NCI-H1048 (cell line): ENCODE data around the gene NAA80.
"Not testable (repeated sequence)": the region's sequence is repeated elsewhere in the genome, so short reads cannot be mapped to it uniquely, and the experiment has no call there.

ENCODE experiments used
- DNase-seq: peaks from one replicate; lab custom pipeline; 2025; lab: John Stamatoyannopoulos, UW

NAA80 gene

DNA sequence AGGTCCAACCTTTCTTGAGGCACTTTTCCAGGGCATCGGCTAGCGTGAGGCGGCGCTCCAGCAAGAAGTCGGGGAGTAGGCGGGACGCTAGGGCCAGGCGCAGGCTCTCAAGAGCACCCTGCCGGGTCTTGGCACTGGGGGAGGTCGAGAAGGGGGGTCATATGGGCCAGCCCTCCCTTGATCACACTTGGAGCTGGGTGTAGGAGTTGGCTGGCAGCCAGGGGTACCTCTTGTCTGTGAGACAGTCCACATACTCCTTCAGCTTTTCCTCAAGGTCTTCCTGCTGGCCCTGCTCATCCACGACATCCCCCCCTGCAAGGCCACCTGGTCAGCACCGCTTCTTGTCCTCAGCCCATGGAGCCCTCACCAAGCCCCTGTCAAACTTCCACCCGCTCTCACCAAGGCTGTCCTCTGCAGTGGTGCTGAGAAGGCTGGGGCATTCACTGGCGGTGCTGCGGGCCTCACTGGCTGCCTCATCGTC lies 9.0 kb downstream of the NAA80 start:
- DNase-seq: no peak

DNA sequence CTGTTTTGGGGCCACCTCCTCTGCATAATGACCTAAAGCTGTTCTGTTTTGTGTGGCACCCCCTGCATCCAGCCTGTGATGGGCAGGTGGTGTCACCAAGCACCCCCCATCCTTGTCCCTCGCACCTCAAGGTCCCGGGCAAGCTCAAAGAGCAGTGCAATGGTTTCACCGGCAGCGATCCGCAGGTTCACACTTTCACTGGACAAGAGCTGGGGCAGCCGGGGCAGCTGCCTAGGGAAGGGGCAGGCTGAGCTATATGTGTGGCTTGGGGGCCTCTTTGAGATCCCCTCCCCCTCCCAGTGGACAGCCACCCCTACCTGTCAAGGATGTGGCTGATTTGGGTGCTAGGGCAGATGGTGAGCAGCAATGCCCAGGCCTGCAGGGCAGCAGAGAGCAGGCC lies 10.1 kb downstream of the NAA80 start:
- no peak for DNase-seq

DNA sequence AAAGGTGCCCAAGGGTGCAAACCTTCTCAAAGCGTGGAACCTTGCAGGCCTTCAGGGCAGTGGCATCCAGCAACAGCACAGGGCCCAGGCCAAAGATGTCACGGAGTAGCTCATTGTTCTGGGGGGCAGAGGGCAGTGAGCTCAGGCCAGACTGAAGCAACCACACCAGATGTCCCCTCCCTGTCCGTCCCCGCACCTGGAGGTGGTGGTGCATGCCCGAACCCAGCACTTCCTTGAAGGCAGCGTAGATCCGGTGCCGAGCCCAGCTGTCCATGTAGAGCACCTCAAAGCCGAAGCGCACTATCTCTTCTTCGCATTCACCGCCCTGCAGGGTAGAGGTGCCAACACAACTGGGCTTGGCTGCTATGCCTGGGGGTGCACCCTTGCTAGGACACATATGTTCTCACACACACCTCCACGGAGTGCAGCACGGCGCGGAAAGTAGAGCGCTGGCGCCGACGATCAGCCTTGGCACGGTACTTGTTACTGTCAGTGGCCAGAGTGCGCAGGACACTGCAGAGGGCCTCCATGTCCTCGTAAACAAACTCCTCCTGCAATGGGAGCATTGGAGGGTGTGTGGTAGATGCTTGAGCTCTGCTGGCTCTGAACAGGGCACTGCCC lies 10.7 kb downstream of the NAA80 start:
- no peak for DNase-seq

DNA sequence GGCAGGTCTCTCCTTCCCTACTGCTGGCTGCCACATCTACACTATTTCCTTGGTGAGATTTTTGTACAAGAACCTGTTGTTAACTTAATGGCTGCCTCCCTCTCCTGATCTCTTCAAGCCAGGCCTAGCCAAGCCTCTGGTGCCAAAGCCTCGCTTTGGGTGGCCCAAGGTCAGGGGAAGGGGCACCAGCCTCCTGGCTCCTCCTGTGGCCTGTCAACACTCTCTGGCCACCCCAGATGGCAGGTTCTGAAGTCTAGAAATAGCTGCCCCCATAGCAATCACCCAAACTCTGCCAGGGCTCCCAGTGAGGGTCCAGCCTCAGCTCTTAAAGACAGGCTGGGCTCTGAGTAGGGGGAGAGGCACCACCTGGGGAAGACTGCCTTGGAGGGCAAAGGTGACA lies 11.9 kb downstream of the NAA80 start:
- DNase-seq: no peak

DNA sequence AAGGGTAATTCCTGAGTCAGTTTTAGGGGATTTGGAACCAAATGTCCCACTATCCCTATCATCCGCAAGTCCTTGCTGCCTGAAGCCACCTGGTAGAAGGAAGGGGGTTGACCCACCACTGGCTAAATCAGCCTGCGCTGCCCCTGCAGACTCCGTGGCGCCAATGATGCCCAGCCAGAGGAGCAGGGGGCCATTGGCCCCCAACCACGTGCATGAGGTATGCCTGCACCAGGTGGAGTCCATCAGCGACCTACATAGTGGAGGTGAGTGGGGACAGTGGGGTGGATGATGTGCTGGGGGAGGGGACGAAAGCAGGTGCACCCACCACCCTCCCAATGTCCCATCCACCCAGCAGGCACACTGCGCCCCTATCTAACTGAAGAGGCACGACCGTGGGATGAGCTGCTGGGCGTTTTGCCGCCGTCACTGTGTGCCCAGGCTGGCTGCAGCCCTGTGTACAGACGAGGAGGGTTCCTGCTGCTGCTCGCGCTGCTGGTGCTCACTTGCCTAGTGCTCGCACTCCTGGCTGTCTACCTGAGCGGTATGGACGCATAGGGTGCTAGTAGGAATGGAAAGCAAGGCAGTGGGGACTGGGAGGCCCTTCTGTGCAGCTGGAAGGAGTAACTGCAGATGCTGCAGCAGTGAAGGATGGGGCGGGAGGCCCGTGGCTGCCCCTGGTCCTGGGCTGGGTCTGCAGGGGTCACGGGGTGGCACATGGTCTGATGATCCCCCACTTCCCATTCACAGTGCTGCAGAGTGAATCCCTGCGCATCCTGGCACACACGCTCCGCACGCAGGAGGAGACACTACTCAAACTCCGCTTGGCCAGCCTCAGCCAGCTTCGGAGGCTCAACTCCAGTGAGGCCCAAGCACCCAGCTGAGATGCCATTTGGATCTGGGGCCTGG lies 12.6 kb downstream of the NAA80 start:
- DNase-seq: no peak

DNA sequence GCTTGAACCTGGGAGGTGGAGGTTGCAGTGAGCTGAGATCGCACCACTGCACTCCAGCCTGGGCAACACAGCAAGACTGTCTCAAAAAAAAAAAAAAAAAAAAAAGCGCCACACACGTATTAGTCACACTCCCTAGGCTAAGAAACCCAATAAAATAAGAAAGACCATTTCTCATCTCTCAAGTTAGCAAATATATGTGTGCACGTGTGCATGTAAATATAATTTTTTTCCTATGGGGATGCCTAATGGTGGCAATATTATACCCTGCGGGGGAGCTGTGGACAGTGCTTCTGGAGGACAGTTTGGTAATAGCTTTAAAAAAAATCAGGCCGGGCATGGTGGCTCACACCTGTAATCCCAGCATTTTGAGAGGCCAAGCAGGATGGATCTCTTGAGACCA lies 15.1 kb downstream of the NAA80 start:
- DNase-seq: not testable (repeated sequence)

DNA sequence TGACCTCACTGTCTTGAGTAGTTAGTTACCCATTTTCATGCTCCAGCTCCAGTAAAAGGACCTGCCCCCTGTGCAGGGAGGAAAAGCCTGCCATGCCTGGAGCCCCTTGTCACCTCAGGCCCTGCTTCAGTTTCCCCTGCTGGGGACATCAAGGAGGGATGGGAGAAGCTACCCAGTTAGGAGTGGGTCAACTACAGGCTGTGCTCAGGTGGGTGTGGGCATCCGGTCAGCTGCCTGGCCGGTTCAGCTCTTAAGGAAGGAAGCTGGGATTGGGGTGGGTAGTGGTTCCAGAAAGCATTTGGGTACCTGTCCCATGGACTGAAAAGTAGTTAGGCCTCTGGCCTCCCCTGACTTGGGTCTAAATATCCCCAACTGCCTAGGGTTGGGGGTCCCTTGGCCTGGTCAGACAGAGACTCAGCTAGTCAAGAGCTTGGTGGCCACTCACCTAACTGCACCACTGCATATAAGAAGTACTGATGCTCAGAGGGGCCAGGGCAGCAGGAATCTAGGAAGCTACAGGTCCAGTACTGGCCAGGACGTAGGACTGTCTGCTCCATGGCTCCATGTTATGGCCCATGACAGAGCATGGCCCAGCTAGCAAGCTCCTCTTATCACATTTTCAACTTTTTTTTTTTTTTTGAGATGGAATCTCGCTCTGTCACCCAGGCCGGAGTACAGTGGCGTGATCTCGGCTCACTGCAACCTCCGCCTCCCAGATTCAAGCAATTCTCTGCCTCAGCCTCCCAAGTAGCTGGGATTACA lies 19.8 kb downstream of the NAA80 start:
- no peak for DNase-seq

DNA sequence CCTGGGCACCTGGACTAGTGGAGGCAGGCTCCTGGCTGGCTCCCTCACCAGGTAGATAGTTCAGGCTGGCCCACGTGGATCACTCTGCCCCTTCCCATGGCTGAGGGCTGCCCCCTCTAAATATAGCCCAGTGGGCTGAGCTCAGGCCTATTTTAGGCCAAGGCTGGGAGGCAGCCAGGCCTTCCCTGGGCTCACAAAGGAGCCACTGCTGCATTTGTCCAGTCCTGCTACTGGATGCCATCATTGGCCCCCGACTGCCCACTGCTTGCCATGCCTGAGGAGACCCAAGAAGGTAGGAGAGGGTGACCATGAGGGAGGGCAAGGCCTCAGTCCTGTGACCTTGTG lies 20.4 kb downstream of the NAA80 start, which contains the start of gene LSMEM2:
Gene LSMEM2, plus strand, starts transcription at position 208 of the 345 bp plus-strand sequence. Its CDS starts 27 bp downstream, at position 235.
- DNase-seq: no peak

DNA sequence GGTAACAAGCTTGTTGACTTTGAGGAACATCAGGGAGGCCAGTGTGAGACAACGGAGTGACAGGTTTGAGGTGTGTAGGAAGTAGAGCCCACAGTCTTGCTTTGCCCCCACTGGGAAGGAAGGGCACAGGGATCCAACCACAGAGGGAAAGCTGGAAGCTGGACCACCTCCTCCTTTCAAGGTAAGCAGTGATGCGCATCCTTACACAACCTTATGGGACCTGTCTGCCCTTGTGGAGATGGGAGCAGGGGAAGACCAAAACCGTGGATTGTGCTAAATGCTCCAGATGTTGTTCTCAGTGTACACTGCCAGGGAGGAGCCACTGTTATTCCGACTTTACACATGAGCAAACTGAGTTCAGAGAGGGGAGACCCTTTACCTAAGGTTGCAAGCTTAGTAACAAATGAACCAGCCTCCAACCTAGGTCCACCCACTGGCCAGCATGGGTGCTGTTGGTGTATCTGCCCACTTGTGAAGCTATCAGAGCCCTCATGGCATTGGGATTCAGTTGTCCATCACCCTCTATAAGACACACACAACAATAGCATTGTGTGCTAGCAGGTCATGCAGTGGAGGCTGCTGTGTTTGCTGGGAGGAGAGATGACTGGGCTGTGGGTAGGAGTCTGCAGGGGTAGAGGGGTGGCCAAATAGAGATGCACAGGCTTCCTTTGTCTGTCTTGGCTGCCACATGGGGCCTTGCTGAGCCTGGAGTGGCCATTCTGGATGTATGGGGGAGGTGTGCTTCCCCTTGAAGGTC lies 20.9 kb downstream of the NAA80 start:
- no peak for DNase-seq

DNA sequence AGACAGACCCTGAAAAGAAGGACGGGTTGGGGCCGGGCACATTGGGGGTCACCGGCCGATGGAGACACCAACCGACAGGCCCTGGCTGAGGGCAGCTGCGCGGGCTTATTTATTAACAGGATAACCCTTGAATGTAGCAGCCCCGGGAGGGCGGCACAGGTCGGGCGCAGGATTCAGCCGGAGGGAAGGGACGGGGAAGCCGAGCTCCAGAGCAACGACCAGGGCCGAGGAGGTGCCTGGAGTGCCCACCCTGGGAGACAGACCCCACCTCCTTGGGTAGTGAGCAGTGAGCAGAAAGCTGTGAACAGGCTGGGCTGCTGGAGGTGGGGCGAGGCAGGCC lies 22.5 kb downstream of the NAA80 start:
- DNase-seq: no peak

DNA sequence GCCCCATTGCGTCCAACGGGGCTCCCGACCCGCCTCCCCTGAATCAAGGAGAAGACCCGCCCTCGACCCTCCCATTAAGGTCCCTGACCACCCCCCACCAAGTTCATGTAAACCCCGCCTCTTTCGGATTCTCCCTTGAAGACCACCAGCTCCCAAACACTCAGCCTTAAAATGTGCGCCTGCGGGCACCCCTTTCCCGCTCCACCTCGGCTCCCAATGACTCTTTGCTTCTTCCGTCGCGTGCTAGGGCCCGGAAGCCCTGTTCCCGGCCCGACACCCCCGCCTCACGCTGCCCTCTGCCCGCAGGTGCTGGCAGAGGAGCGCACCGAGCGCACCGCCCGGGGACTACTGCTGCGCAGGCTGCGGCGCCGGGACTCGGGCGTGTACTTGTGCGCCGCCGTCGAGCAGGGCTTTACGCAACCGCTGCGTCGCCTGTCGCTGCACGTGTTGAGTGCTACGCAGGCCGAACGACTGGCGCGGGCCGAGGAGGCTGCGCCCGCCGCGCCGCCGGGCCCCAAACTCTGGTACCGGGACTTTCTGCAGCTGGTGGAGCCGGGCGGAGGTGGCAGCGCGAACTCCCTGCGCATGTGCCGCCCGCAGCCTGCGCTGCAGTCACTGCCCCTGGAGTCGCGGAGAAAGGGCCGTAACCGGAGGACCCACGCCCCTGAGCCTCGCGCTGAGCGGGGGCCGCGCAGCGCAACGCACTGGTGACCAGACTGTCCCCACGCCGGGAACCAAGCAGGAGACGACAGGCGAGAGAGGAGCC lies 23.0 kb downstream of the NAA80 start:
- no peak for DNase-seq

DNA sequence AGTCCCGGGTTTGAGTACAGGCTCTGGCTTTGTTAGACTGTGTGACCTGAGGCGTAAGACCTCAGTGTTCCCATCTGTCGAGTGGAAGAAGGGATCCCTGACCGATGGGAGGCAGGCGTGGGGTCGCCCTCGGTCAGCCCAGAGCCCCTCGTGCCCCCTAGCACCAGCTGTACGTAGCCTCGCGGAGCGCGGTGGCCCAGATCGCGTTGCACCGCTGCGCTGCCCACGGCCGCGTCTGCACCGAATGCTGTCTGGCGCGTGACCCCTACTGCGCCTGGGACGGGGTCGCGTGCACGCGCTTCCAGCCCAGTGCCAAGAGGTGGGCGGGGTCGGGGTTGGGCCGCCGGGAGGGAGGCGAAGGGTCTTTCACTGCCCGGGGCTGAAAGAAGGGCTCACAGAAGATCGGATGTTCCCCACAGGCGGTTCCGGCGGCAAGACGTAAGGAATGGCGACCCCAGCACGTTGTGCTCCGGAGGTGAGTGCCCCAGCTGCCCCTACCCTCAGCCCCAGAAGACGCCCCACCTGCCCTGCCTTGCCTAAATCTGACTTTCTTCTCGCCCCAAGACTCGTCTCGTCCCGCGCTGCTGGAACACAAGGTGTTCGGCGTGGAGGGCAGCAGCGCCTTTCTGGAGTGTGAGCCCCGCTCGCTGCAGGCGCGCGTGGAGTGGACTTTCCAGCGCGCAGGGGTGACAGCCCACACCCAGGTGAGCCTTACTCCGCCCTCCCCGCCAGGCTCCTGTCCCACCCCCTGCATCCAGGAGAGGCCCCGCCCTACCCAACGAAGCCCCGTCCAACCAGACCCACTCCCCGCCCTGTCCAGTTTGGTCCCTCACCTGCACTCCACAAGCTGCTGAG lies 23.8 kb downstream of the NAA80 start:
- no peak for DNase-seq

DNA sequence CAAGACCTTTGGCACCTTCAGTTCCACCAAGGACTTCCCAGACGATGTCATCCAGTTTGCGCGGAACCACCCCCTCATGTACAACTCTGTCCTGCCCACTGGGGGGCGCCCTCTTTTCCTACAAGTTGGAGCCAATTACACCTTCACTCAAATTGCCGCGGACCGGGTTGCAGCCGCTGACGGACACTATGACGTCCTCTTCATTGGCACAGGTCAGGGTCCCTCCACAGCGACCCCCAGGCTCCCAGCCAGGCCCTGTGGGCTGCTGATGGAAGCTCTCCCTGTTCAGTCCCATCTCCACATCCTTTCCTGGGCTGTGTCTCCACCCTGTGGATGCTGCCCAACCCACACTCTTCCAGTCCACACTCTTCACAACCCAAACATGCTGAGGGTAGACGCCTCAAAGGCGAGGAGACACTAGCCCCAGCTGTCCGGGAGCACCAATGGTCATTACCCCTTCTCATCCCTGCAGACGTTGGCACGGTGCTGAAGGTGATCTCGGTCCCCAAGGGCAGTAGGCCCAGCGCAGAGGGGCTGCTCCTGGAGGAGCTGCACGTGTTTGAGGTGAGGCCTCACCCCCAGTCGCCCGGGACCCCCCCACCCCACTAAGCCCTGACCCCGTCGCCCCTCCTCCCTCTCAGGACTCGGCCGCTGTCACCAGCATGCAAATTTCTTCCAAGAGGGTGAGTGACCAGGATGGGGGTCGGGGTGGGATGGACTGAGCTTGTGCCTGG lies 24.7 kb downstream of the NAA80 start:
- peak; percentile 44 for DNase-seq

DNA sequence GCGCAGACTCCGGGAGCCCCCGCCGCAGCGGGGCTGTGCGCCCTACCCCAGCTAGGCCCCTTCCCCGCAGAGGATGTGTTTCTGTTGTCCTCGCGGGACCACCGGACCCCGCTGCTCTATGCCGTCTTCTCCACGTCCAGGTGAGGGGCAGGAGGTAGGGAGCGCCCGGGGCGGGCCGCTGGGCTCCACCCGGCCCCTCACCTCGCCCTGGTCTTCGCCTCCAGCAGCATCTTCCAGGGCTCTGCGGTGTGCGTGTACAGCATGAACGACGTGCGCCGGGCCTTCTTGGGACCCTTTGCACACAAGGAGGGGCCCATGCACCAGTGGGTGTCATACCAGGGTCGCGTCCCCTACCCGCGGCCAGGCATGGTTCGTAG lies 25.5 kb downstream of the NAA80 start:
- DNase-seq: no peak

DNA sequence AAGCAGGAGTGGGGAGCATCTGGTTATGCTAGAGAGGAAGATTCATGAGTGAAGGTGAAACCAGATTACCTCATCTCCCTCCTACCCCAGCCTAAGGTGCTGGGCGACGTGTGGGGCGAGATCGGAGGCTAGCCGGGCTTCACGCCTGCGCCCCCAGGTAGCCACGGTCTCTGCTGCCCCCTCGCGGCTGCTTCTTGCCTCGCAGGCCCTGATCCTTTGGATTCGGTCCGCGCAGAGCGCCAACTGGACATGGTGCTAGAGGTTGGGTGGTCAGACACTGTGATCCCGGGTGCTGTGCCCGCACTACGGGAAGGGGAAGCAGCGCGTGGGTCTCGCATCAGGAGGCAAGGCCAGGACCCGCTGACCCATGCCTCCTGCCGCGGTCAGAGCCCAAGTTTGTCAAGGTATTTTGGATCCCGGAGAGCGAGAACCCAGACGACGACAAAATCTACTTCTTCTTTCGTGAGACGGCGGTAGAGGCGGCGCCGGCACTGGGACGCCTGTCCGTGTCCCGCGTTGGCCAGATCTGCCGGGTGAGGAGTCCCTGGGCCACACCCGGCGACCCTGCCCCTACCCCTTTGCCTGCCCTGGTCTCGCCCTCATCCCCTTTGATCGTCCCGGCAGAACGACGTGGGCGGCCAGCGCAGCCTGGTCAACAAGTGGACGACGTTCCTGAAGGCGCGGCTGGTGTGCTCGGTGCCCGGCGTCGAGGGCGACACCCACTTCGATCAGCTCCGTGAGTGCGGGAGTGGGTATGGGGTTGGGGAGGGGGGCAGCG lies 26.1 kb downstream of the NAA80 start:
- DNase-seq: peak; percentile 51

DNA sequence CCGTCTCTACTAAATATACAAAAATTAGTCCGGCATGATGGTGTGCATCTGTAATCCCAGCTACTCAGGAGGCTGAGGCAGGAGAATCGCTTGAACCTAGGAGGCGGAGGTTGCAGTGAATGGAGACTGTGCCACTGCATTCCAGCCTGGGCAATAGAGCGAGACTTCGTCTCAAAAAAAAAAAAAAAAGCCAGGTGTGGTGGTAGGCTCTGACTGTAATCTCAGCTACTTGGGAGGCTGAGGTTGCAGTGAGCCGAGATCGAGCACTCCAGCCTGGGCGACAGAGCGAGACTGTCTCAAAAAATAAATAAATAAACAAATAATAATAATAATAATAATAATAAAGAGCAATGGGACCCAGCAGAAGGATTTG lies 26.7 kb downstream of the NAA80 start:
- not testable (repeated sequence) for DNase-seq

DNA sequence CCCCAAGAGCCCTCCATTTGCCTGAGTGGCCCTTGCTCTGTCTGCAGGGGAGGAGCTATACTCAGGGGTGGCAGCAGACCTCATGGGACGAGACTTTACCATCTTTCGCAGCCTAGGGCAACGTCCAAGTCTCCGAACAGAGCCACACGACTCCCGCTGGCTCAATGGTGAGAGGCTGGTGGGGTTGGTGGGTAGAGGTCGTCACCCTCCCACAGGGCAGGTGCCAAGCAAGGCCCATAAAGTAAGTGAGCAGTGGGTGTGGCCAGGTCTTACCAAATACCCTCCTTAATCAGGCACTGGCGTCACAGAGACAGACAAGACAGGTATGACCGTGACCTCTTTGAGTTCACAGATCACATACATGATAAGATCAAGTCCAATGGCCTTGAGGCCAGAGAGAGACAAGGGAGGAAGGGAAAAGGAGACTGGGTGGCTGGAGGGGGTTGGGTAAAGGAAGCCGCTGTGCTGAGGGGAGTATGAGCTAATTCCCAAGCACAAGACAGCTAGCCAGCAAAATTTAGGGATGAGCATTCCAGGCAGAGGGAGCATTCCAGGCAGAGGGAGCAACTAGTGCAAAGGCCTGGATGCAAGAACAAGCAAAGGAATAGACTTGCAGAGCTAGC lies 27.8 kb downstream of the NAA80 start:
- DNase-seq: no peak

DNA sequence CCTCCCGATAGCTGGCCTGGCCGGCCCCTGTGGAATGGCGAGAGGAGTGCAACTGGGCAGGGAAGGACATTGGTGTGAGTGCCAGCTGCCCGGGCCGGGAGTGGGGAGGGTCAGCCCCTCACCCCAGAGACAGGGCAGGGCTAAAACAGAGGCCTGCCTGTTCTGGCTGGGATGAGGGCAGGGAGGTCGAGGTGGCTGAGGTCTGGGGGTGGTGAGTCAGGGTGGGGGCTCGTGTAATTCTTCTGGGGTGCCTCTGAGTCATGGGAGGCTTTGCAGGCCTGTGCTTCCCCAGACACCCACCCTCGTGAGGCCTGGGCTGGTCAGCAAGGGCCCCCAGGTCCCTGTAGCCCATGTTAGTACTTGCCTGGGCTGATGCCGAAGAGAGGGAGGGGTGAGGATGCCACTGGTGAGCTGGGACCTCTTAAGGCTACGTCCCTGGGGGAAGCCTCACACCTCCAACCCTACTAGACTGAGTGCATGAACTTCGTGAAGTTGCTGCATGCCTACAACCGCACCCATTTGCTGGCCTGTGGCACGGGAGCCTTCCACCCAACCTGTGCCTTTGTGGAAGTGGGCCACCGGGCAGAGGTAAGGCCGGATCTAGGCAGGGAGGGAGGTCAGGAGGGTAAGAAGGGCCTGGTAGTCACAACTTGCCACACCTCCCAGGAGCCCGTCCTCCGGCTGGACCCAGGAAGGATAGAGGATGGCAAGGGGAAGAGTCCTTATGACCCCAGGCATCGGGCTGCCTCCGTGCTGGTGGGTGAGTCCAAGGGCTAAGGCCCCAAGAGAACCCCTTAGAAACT lies 28.6 kb downstream of the NAA80 start:
- no peak for DNase-seq
